NCI-H2029 (cell line): ENCODE measurements around the gene GNAS-AS1.
A peak's percentile ranks its signal among the peaks of the same experiment; 100 is the strongest.

ENCODE experiments used
- DNase-seq: peaks from one replicate; lab custom pipeline; 2025; lab: John Stamatoyannopoulos, UW

The GNAS-AS1 gene

GRCh38 chr20:58850693-58851174 lies at the start of gene GNAS-AS1:
Gene GNAS-AS1, minus strand, starts transcription at chr20:58850902.
- no peak for DNase-seq

GRCh38 chr20:58900397-58900796 lies 49.7 kb upstream of the GNAS-AS1 start:
- no peak for DNase-seq

GRCh38 chr20:58899512-58899911 lies 48.8 kb upstream of the GNAS-AS1 start:
- no peak for DNase-seq

GRCh38 chr20:58898629-58899408 lies 48.1 kb upstream of the GNAS-AS1 start:
- no peak for DNase-seq

- DNase-seq = no peak
These were observed 46.8 kb upstream of the GNAS-AS1 start for GRCh38 chr20:58897488-58897887.

- DNase-seq = no peak
These were observed 46.1 kb upstream of the GNAS-AS1 start for GRCh38 chr20:58896820-58897219.

GRCh38 chr20:58895448-58896180 lies 44.9 kb upstream of the GNAS-AS1 start:
- DNase-seq = no peak

- DNase-seq = no peak
These were observed 44.1 kb upstream of the GNAS-AS1 start for GRCh38 chr20:58894652-58895447.

GRCh38 chr20:58893355-58894120 lies 42.8 kb upstream of the GNAS-AS1 start:
- DNase-seq = no peak

GRCh38 chr20:58892932-58893224 lies 42.2 kb upstream of the GNAS-AS1 start:
- DNase-seq = no peak

- DNase-seq = peak; percentile 38
These were observed 41.6 kb upstream of the GNAS-AS1 start for GRCh38 chr20:58892141-58892931.

- DNase-seq = no peak
These were observed 41.0 kb upstream of the GNAS-AS1 start for GRCh38 chr20:58891718-58892140.

GRCh38 chr20:58891086-58891717 lies 40.5 kb upstream of the GNAS-AS1 start:
- peak; percentile 33 for DNase-seq

GRCh38 chr20:58890518-58891085 lies 39.9 kb upstream of the GNAS-AS1 start:
- peak; percentile 37 for DNase-seq

- no peak for DNase-seq
These were observed 39.3 kb upstream of the GNAS-AS1 start for GRCh38 chr20:58889798-58890517.

- no peak for DNase-seq
These were observed 38.6 kb upstream of the GNAS-AS1 start for GRCh38 chr20:58889334-58889760.

- DNase-seq = peak; percentile 12
These were observed 38.0 kb upstream of the GNAS-AS1 start for GRCh38 chr20:58888521-58889333.

- DNase-seq = no peak
These were observed 37.4 kb upstream of the GNAS-AS1 start for GRCh38 chr20:58888103-58888502.
